Caki2 (cell line): ENCODE measurements around the gene FARS2. TPM values are rescaled to one million over a fixed set of nuclear protein-coding genes. Genes with fewer than 3 reads are reported as not detected.
"Not testable (repeated sequence)": the region's sequence is repeated elsewhere in the genome, so short reads cannot be mapped to it uniquely, and the experiment has no call there.

Experiments used
- DNase-seq: peaks from one replicate; pipeline ENCODE4 v3.0.0-alpha.2; 2015; ENCODE audit warnings: low read depth
- in situ Hi-C: cut with HindIII; loops from 2 replicates; pipeline ENCODE4 v1.10.0; 2016; ENCODE audit warnings: low sequenced_read_pairs, low pct_unique_long_range_greater_than_20kb, mixed read lengths
- total RNA-seq: library from RNA; depleted of rRNA; stranded (reverse); fragments of >200 nt; shearing (Covaris generic); gene quantifications from 2 replicates; pipeline ENCODE4 v1.2.3, GENCODE V29; 2014; ENCODE audit warnings: low replicate concordance

FARS2 gene
- total RNA-seq, 1 experiment from 2014 or later = 21.0 TPM

GRCh38 chr6:5637714-5638113 is 376.4 kb downstream of the FARS2 start:
- in situ Hi-C loops = no loop called here
- DNase-seq = no peak

GRCh38 chr6:5638666-5639065 is 377.4 kb downstream of the FARS2 start:
- DNase-seq = no peak
- in situ Hi-C loops = no loop called here

- no peak for DNase-seq
- in situ Hi-C loops = no loop called here
Observed at GRCh38 chr6:5639193-5639592, 377.9 kb downstream of the FARS2 start.

GRCh38 chr6:5640614-5641013 is 379.3 kb downstream of the FARS2 start:
- DNase-seq = no peak
- in situ Hi-C loops = no loop called here

- DNase-seq = no peak
- in situ Hi-C loops = no loop called here
Observed at GRCh38 chr6:5644523-5645185, 383.3 kb downstream of the FARS2 start.

GRCh38 chr6:5645328-5646290 is 384.3 kb downstream of the FARS2 start:
- in situ Hi-C loops = no loop called here
- no peak for DNase-seq

- in situ Hi-C loops = no loop called here
- no peak for DNase-seq
Observed at GRCh38 chr6:5652406-5653137, 391.3 kb downstream of the FARS2 start.

- DNase-seq = no peak
- in situ Hi-C loops = no loop called here
Observed at GRCh38 chr6:5653801-5654200, 392.5 kb downstream of the FARS2 start.

GRCh38 chr6:5656226-5656625 is 394.9 kb downstream of the FARS2 start:
- in situ Hi-C loops = no loop called here
- DNase-seq = no peak

- in situ Hi-C loops, DNase-seq: not testable (repeated sequence)
Observed at GRCh38 chr6:5656695-5657094, 395.4 kb downstream of the FARS2 start.

GRCh38 chr6:5657684-5658430 is 396.5 kb downstream of the FARS2 start:
- in situ Hi-C loops = no loop called here

GRCh38 chr6:5659467-5659866 is 398.2 kb downstream of the FARS2 start:
- in situ Hi-C loops = no loop called here
- no peak for DNase-seq

More at GRCh38 chr6:5657684-5658430, 396.5 kb downstream of the FARS2 start:
- DNase-seq = no peak

GRCh38 chr6:5660772-5661171 is 399.5 kb downstream of the FARS2 start:
- in situ Hi-C loops = no loop called here
- DNase-seq = no peak

GRCh38 chr6:5662797-5663196 is 401.5 kb downstream of the FARS2 start:
- no peak for DNase-seq
- in situ Hi-C loops = no loop called here

GRCh38 chr6:5663259-5663658 is 401.9 kb downstream of the FARS2 start:
- in situ Hi-C loops = no loop called here
- DNase-seq = no peak

- DNase-seq = no peak
- in situ Hi-C loops = no loop called here
Observed at GRCh38 chr6:5663739-5664138, 402.4 kb downstream of the FARS2 start.

GRCh38 chr6:5664149-5664548 is 402.8 kb downstream of the FARS2 start:
- in situ Hi-C loops = no loop called here

GRCh38 chr6:5665173-5665572 is 403.9 kb downstream of the FARS2 start:
- DNase-seq = no peak
- in situ Hi-C loops = no loop called here

More at GRCh38 chr6:5664149-5664548, 402.8 kb downstream of the FARS2 start:
- no peak for DNase-seq
